CD4-positive, alpha-beta T cell treated with Interferon gamma for 1 hour (primary cell): ENCODE data around the gene CSF2.

Experiments
- DNase-seq: peaks from one replicate; pipeline ENCODE4 v3.0.0-alpha.2; 2020

The CSF2 gene

DNA sequence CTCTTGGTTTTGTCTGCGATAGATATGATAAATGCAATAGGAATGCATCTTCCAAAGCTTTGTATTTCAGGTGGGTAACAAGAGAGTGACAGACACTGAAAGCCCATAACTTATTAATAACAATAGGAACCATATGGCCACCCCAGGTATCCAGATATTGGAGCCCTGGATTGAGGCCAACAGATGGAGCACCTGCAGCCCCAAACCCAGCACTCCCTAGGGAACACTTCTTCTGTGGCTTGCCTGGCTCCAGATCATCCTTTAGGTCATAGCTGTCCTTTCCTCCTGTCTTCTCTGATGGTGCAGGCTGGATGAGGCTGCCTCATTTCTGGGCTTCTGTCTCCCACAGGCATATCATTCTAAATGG, 18.2 kb upstream of the CSF2 start:
- DNase-seq = no peak

DNA sequence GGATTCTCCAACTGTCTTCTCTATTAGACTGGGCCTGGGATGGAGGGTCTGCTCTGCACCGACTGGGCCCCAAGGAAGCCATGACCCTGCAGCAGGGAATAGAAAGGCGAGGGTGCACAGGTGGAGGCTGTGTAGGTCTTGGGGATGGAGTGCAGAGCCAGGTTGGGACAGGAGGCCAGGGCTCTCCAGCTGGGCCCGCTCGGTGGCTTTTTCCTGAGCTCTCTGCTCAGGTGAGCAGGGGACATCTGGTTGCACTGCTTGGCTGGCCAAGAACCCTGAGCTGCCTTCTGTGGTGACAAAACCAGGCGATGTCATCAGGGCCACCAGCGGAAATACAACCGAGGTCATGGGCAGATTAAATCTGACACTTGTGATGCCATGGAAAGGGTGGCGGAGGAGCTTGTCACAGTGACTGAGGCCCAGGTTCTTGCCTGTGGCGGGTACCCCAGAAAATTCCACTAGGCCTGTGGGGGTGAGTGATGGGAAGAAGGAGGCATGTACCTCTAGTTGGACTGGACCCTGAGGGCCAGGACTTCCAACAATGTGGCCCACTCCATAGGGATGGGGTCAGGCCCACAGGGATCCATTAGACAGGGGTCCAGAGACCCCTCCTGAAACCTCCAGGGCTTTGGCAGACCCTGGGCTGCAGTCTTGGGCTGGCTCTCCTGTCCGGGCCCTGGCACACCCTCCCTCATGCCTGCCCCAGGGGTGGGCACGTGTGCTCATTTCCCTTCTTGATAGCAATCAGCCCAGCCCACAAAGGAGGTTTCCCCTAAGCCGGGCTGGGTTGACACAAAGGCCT, 17.6 kb upstream of the CSF2 start:
- DNase-seq = peak; percentile 51

DNA sequence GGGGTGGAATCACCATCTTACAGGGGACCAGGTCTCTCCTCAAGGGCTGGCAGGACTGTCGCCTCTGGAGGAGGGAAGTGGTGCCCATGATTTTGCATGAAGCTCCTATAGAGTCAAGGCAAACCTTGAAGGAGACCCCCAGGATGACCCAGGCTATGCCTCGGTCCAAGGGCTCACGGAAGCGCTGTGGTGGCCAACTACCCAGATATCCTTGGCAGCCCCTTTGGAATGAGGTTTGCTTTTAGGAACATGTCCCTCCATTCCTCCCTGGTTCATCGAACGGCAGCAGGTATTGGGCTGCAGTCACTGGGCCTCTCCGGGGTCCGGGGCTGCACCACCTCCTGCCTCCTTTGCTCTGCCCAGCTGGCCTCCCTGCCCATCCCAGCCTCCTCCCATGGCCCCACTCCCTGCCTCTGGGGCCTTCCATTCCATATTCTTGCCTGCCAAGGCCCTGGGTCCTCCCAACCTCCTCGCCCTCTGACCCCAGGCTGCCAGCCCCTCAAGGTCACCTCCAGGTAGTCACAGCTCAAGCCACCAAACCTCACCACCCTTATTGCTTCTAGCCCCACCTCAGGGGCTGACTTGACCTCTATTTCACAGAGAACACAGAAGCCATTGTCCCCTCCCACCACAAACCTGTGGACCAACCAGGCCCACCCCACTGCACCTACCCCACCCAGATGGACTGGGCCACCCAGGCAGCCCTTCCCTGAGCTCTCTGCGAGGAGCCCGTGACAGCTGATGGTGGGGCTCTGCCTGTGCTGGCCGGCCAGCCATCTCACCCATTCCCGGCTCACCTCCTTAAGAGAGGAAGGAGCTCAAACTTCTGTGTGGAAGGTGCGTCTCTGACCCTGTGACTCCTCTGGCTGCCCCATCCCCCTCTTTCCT, 16.7 kb upstream of the CSF2 start:
- no peak for DNase-seq

DNA sequence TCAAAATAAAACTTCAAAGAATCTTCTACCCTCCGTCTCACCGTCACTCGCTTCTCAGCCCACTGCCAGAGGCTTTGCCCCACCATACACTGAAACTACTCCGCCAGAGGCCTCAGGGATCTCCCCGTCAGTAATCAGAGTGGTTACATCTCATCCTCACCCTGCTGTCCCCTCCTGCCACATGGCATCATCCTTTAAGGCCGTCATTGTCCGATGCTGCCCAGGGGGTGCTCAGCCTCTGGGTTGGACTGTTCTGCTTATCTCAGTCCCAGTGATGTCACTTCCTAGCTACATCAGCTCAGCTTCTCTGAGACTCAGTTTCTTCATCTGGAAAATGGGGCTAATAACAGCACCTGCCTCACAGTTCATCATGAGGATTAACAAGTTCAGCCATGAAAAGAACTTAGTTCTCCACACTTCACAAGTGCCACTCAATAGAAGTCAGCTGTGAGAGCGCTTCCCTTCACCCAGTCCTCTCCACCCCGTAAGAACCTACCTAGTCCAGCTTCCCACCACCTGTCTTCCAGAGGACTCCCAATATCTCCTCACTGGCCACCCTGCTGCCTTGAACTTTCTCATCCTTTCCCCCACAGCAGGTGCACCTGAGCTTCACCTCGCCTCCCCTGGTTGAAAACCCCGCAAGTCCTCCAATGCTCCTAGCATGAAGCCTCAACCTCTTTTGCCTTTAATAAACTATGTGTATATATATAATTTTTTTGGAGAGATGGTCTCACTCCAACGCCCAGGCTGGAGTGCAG, 15.9 kb upstream of the CSF2 start:
- no peak for DNase-seq

GRCh38 chr5:132058646-132059042, 14.9 kb upstream of the CSF2 start:
- no peak for DNase-seq

GRCh38 chr5:132059043-132059695, 14.4 kb upstream of the CSF2 start:
- no peak for DNase-seq

- DNase-seq = no peak
These were observed 13.7 kb upstream of the CSF2 start for GRCh38 chr5:132059696-132060500.

- no peak for DNase-seq
These were observed 13.0 kb upstream of the CSF2 start, which contains the start of gene IL3 for GRCh38 chr5:132060501-132061161. Gene IL3, plus strand, starts transcription at chr5:132060655. Its CDS starts 52 bp downstream, at chr5:132060707.

DNA sequence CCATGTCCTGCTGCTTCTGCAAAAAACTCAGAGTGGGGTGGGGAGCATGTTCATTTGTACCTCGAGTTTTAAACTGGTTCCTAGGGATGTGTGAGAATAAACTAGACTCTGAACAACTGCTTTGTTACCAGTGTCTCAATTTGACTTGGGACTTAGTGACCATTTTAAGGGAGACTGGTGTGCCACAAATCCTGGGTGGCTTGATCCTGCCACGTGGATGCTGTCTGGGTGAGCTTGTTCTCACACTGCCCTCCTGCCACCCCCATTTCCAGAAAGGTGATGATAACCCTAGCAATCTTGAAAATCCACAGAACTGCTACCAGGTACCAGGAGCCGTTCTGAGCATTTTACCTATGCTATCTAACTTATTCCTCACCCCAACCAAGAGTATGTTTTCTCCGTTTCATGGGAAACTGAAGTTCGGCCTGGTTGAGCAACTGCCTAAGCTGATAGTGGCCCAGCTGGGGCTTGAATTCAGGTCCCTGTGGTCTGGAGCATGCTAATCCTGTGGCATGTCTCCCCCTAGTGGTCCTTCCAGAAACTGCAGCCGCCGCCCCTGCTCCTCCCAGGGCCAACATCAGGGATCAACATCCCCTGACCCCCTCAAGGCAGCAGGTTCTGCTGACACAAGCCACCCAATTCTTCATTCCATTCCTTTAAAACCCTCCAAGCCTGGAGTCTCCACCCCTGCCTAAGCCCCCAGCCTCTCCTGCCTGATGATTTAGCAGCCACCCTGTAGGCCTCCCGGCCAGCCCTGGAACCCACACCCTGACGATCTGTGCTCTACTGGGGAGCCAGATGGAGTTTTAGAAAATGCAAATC, 10.3 kb upstream of the CSF2 start:
- peak; percentile 64 for DNase-seq

DNA sequence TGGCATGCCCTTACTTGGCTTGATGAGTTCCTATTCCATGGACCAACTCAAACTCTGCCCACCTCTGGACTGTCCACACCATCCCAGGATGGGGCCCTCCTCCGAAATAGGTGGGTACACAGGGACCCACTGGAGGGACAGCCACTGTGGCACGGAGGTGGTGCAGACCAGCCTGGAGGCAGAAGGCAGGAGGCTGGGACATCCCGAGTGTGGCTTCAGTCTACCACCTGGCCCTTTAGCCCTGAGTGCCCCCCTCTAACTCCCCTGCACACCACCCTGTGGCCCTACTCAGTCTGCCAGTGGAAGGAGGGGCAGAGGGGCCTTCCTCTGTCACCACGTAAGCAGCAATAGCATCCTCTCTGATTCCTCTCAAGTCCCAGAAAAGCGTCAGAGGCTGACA, 9.4 kb upstream of the CSF2 start:
- DNase-seq = no peak

GRCh38 chr5:132064738-132065331, 8.8 kb upstream of the CSF2 start:
- peak; percentile 62 for DNase-seq

DNA sequence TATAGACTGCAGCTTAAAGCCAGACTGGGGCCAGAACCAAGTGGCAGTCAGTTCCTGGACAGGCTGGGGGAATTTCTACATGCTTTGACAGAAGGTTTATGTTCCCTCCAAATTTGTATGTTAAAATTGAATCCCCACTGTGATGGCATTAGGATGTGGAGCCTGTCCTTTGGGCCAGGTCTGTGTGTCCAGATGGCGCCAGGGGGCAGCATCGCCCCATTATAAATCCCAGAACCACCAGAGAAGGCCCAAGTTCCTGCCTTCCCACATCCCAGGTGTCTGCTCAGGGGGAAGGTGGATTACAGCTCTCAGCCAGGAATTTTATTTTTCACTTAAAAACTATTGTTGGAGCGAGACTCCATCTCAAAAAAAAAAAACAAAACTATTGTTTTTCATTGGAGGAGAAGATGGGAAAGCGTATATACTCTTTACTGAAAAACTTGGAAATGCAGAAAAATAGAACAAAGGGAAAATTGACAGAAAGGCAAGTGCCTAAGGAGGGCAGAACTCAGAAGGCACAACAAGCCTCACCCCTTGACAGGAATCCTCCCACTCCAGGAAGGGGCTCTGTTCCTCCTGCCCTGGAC, 8.1 kb upstream of the CSF2 start:
- peak; percentile 25 for DNase-seq

DNA sequence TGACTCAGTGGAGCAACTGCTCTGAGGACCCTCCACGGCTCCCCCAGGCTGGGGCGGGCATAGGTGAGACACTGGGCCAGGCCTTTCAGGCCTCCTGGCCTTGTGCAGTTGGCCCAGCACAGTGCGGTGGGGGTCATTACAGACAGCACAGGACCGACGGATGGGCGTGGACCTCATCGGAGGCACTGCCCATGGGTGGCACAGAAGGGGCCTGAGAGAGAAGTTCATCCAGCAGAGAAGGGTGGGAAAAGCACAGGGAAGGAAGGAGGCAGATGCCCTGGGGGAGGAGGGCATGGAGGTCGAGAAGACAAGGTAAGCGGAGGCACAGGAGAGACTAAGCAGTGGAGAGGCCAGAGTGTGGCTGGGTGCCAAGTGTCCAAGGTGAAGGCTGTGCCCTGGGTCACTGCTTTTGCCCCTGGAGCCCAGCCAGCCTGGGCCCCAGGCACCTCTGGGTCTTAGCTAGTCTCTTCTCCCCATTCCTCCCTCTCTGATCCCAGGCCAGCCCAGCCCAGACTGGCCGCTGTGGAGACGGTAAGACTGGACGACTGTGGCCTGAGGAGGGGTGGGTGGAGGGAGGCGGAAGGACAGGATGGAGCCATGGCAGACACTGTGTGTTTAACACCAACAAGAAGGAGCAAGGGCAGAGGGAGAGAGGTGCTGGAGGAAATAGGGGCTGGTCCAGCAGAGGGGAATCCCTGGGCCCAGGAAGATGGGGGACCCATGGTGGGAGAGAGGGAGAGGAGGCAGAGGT, 7.5 kb upstream of the CSF2 start:
- DNase-seq = no peak

GRCh38 chr5:132066871-132067270, 6.7 kb upstream of the CSF2 start:
- no peak for DNase-seq

DNA sequence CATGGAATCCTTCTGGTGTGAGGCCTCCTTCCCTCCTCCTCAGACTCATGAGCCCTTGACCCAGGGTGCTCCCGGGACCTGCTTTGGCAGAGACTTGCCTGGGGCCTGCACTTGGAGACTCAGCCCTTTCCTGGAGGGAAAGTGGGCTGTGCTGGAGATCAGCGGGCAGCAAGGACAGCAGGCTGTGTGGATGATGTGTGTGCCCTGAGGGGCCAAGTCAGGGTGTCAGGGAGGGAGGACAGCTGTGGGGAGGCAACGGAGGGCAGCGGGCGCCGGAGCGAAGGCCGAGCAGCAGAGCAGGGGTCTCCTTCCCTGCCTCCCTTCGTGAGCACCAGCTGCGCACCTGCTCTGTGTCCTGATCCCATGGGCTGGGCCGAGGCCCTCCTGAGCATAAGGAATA, 6.1 kb upstream of the CSF2 start:
- no peak for DNase-seq

DNA sequence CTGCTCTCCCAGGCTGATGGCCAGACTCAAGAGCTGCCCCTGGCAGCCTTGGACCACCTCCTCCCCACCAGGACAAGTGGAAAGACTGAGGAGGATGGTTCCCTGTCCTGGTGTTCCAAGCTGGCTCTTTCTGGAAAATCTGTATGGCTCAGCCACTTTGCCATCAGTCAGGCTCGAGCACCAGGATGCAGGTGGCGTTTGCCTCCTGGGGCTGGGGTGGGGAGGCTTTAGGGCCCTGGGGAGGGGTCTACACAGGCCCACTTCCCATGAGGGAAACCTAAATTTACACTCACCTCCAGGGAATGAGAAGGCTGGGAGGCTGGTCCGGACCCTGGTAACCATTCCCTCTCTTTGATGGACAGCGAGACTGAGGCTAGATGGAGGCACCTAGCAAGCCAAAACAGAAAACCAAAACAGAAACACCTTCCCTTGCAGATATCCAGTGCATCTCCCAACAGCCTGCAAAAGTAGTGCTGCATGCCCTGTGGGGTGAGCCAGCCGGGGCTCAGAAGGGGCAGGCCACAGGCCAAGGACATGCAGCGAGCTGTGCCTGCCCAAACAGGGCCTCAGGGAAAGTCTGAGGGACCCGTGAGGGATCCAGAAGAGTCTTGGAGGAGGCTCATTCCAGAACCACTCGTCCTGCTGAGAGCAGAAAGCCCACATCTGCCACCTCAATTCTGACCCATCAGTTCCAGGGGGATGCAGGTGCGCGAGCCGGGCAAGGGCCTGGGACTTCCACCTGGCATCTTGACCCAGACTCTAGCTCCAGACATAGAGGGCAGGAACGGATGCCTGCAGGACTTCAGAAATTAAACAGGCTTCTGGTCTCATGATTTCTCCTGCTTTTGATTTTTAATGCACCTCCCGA, 5.4 kb upstream of the CSF2 start:
- no peak for DNase-seq

- no peak for DNase-seq
These were observed 4.0 kb upstream of the CSF2 start for GRCh38 chr5:132069561-132069960.

DNA sequence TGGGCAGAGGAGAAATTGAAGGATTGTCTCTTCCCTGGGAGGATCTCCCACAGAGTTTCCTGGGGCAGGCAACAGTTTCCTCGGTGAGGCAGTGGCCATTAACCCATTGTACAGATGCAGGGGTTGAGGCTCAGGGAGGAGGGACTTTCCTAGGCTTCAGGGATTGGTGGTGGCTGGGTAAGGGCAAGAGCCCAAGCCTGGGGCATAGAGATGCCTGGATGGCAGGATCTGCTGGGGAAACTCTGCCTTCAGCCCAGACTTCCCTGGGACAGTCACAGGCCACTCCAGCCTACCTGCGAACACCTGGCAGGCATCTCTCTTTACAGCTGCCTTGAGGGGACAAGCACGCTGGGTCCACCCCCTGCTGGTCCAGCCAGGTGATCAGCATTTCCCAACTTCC, 3.6 kb upstream of the CSF2 start:
- no peak for DNase-seq
